HG02973 (cell line): ENCODE results near the gene PRXL2B.
"Not testable (repeated sequence)": the region's sequence is repeated elsewhere in the genome, so short reads cannot be mapped to it uniquely, and the experiment has no call there.

Source experiments
- ATAC-seq: cut with Tn5 transposase; IDR thresholded peaks from one replicate; pipeline ENCODE4 v1.9.1; 2021; ENCODE audit warnings: moderate library complexity; ENCODE audit not compliant: unreplicated experiment

Gene PRXL2B

GRCh38 chr1:2561898-2562895, 24.4 kb upstream of the PRXL2B start:
- no peak for ATAC-seq

- ATAC-seq, result no peak
These were observed 23.4 kb upstream of the PRXL2B start for GRCh38 chr1:2563205-2563604.

GRCh38 chr1:2564006-2564814, 22.4 kb upstream of the PRXL2B start:
- ATAC-seq, result no peak

- no peak for ATAC-seq
These were observed 21.7 kb upstream of the PRXL2B start for GRCh38 chr1:2564815-2565374.

- no peak for ATAC-seq
These were observed 20.2 kb upstream of the PRXL2B start for GRCh38 chr1:2566101-2567045.

GRCh38 chr1:2567083-2567679, 19.4 kb upstream of the PRXL2B start:
- no peak for ATAC-seq

GRCh38 chr1:2568187-2568816, 18.3 kb upstream of the PRXL2B start:
- not testable (repeated sequence) for ATAC-seq

GRCh38 chr1:2569060-2569459, 17.5 kb upstream of the PRXL2B start:
- ATAC-seq, result no peak

GRCh38 chr1:2569703-2570102, 16.9 kb upstream of the PRXL2B start:
- ATAC-seq, result not testable (repeated sequence)

GRCh38 chr1:2570332-2570731, 16.2 kb upstream of the PRXL2B start:
- no peak for ATAC-seq

- ATAC-seq, result no peak
These were observed 15.2 kb upstream of the PRXL2B start for GRCh38 chr1:2571348-2571747.

GRCh38 chr1:2573250-2573920, 13.2 kb upstream of the PRXL2B start:
- ATAC-seq, result no peak

GRCh38 chr1:2574350-2574749, 12.2 kb upstream of the PRXL2B start:
- ATAC-seq, result no peak

GRCh38 chr1:2575801-2576663, 10.5 kb upstream of the PRXL2B start:
- ATAC-seq, result no peak

GRCh38 chr1:2577565-2578075, 9.0 kb upstream of the PRXL2B start:
- ATAC-seq, result peak; percentile 42

GRCh38 chr1:2578758-2579118, 7.8 kb upstream of the PRXL2B start:
- ATAC-seq, result no peak

GRCh38 chr1:2580691-2581090, 5.9 kb upstream of the PRXL2B start:
- no peak for ATAC-seq

- no peak for ATAC-seq
These were observed 4.2 kb upstream of the PRXL2B start for GRCh38 chr1:2582391-2582790.
